Activated T-cell treated with anti-CD3 and anti-CD28 coated beads, Interleukin-2, amount 50 U/mL, for 72 hours (primary cell): Measurements from ENCODE around the gene TUBGCP4. TPM values are rescaled to one million over a fixed set of nuclear protein-coding genes. Genes with fewer than 3 reads are reported as not detected.
A peak's percentile ranks its signal among the peaks of the same experiment; 100 is the strongest.

ENCODE experiments used
- ATAC-seq, 2 donors: fragments of 150-1000 bp; cut with Tn5 transposase; replicated peaks in 1 of 2; 2 replicates each; pipeline ENCODE4 v1.10.0; 2021; ENCODE audit warnings: moderate library complexity in 2 of 2, mild to moderate bottlenecking in 1 of 2
- DNase-seq, 2 donors: peaks; one replicate each; pipeline ENCODE4 v3.0.0; 2021 to 2022; ENCODE audit warnings: mixed read lengths in 1 of 2
- H3K27ac Mint-ChIP-seq: one replicate; pipeline ENCODE4 v1.8.0; 2022; ENCODE audit warnings: mild to moderate bottlenecking, moderate library complexity, mixed read lengths
- H3K27me3 Mint-ChIP-seq: one replicate; pipeline ENCODE4 v1.8.0; 2022; ENCODE audit warnings: low read depth, mixed read lengths
- H3K36me3 Mint-ChIP-seq, 2 donors: one replicate each; pipeline ENCODE4 v1.8.0; 2022; ENCODE audit warnings: mixed read lengths in 2 of 2, mild to moderate bottlenecking in 1 of 2; ENCODE audit not compliant: insufficient read depth in 2 of 2
- H3K4me1 Mint-ChIP-seq: one replicate; pipeline ENCODE4 v1.8.0; 2022; ENCODE audit warnings: low read depth, mixed read lengths
- H3K4me3 Mint-ChIP-seq, 2 donors: one replicate each; pipeline ENCODE4 v1.8.0; 2022; ENCODE audit warnings: mild to moderate bottlenecking in 2 of 2, mixed read lengths in 2 of 2, moderate library complexity in 2 of 2
- H3K9me3 Mint-ChIP-seq, 2 donors: one replicate each; pipeline ENCODE4 v1.8.0; 2022; ENCODE audit warnings: mixed read lengths in 2 of 2
- total RNA-seq, 2 donors: library from RNA; stranded (reverse); gene quantifications; one replicate each; pipeline ENCODE4 v1.2.3, GENCODE V29; 2022

TUBGCP4 gene
- total RNA-seq, result 10 to 100 TPM; 28.0 to 28.7 TPM

- Mint-ChIP-seq H3K9me3 (peaks cover 0 to 10% of the 10 kb centered on the region in 2 donors), H3K27ac (peak within 1 kb of the TSS; percentile 95), H3K27me3 (no peaks in the 10 kb centered on the region), H3K4me1 (peaks cover 44% of the 10 kb centered on the region), H3K4me3 (peak within 1 kb of the TSS; percentile 89 to 99), H3K36me3 (peaks cover 22 to 35% of the 10 kb centered on the region in 2 donors)
- ATAC-seq (peak; percentile 90 to 94), DNase-seq (peak; percentile 85 to 90)
Measured at GRCh38 chr15:43370975-43371974, at the start of gene TUBGCP4, which contains the start of gene ZSCAN29. Gene TUBGCP4, plus strand, starts transcription at chr15:43371101. Its CDS starts 254 bp downstream, at chr15:43371355. Gene ZSCAN29, minus strand, starts transcription at chr15:43371043. Its CDS starts 1,130 bp downstream, at chr15:43369913.

- no peak overlapping the region for H3K4me3 Mint-ChIP-seq
- no peak overlapping the region for H3K27ac Mint-ChIP-seq
- peaks cover 3 to 5% of the 10 kb centered on the region in 2 donors for H3K36me3 Mint-ChIP-seq
- peak in 1 of 2 donors; percentile 25 for ATAC-seq
- no peaks in the 10 kb centered on the region for H3K9me3 Mint-ChIP-seq
- H3K4me1 Mint-ChIP-seq, result peaks cover 27% of the 10 kb centered on the region
- H3K27me3 Mint-ChIP-seq, result no peaks in the 10 kb centered on the region
- DNase-seq, result no peak
Measured at GRCh38 chr15:43325039-43325684, 45.7 kb upstream of the TUBGCP4 start.

GRCh38 chr15:43329217-43329959 lies 41.5 kb upstream of the TUBGCP4 start:
- DNase-seq, result peak in 1 of 2 donors; percentile 1
- peaks cover 6 to 19% of the 10 kb centered on the region in 2 donors for H3K36me3 Mint-ChIP-seq

GRCh38 chr15:43329960-43330779 lies 40.7 kb upstream of the TUBGCP4 start, which contains the start of gene LCMT2:
Gene LCMT2, minus strand, starts transcription at chr15:43330573. Its CDS starts 84 bp downstream, at chr15:43330489.
- H3K9me3 Mint-ChIP-seq, result no peaks in the 10 kb centered on the region
- peaks cover 6 to 19% of the 10 kb centered on the region in 2 donors for H3K36me3 Mint-ChIP-seq
- H3K27me3 Mint-ChIP-seq, result no peaks in the 10 kb centered on the region
- ATAC-seq (peak; percentile 90 to 92), DNase-seq (peak; percentile 90)
- peak within 1 kb of the TSS; percentile 93 to 99 for H3K4me3 Mint-ChIP-seq
- H3K4me1 Mint-ChIP-seq, result peaks cover 47% of the 10 kb centered on the region
- H3K27ac Mint-ChIP-seq, result peak within 1 kb of the TSS; percentile 95

More at GRCh38 chr15:43329217-43329959, 41.5 kb upstream of the TUBGCP4 start:
- Mint-ChIP-seq H3K4me1 (peaks cover 47% of the 10 kb centered on the region), H3K27me3 (no peaks in the 10 kb centered on the region), H3K4me3 (peak overlapping the region; percentile 93 to 99), H3K9me3 (no peaks in the 10 kb centered on the region), H3K27ac (peak overlapping the region; percentile 95)
- ATAC-seq, result no peak

GRCh38 chr15:43330780-43331087 lies 40.2 kb upstream of the TUBGCP4 start:
- Mint-ChIP-seq H3K4me3 (peak overlapping the region; percentile 93 to 99), H3K4me1 (peaks cover 43% of the 10 kb centered on the region), H3K36me3 (peaks cover 6 to 21% of the 10 kb centered on the region in 2 donors), H3K27me3 (no peaks in the 10 kb centered on the region), H3K27ac (peak overlapping the region; percentile 95), H3K9me3 (no peaks in the 10 kb centered on the region)
- ATAC-seq, result peak; percentile 19 to 31
- no peak for DNase-seq

- ATAC-seq (no peak), DNase-seq (no peak)
- H3K9me3 Mint-ChIP-seq, result no peaks in the 10 kb centered on the region
- H3K4me1 Mint-ChIP-seq, result no peaks in the 10 kb centered on the region
- peaks cover 0 to 2% of the 10 kb centered on the region in 2 donors for H3K36me3 Mint-ChIP-seq
- no peak overlapping the region for H3K27ac Mint-ChIP-seq
- no peak overlapping the region for H3K4me3 Mint-ChIP-seq
- no peaks in the 10 kb centered on the region for H3K27me3 Mint-ChIP-seq
Measured at GRCh38 chr15:43346305-43346704, 24.6 kb upstream of the TUBGCP4 start.

GRCh38 chr15:43347114-43347513 lies 23.8 kb upstream of the TUBGCP4 start:
- H3K27me3 Mint-ChIP-seq, result no peaks in the 10 kb centered on the region
- H3K9me3 Mint-ChIP-seq, result no peaks in the 10 kb centered on the region
- ATAC-seq (no peak), DNase-seq (no peak)
- H3K4me1 Mint-ChIP-seq, result no peaks in the 10 kb centered on the region
- no peak overlapping the region for H3K27ac Mint-ChIP-seq
- peaks cover 0 to 2% of the 10 kb centered on the region in 2 donors for H3K36me3 Mint-ChIP-seq
- H3K4me3 Mint-ChIP-seq, result no peak overlapping the region

GRCh38 chr15:43352693-43353382 lies 18.1 kb upstream of the TUBGCP4 start:
- no peak for DNase-seq
- peaks cover 0 to 3% of the 10 kb centered on the region in 2 donors for H3K36me3 Mint-ChIP-seq
- no peaks in the 10 kb centered on the region for H3K9me3 Mint-ChIP-seq
- H3K27me3 Mint-ChIP-seq, result no peaks in the 10 kb centered on the region
- no peak overlapping the region for H3K4me3 Mint-ChIP-seq
- no peak overlapping the region for H3K27ac Mint-ChIP-seq
- H3K4me1 Mint-ChIP-seq, result peaks cover 16% of the 10 kb centered on the region
- ATAC-seq, result no peak

GRCh38 chr15:43360821-43361220 lies 10.1 kb upstream of the TUBGCP4 start:
- Mint-ChIP-seq H3K4me1 (no peaks in the 10 kb centered on the region), H3K36me3 (peaks cover 47 to 68% of the 10 kb centered on the region in 2 donors), H3K9me3 (peaks cover 15 to 24% of the 10 kb centered on the region in 2 donors), H3K27me3 (no peaks in the 10 kb centered on the region), H3K27ac (no peak overlapping the region), H3K4me3 (no peak overlapping the region)
- ATAC-seq (no peak), DNase-seq (no peak)

GRCh38 chr15:43361313-43361903 lies 9.5 kb upstream of the TUBGCP4 start:
- peaks cover 53 to 74% of the 10 kb centered on the region in 2 donors for H3K36me3 Mint-ChIP-seq
- no peaks in the 10 kb centered on the region for H3K27me3 Mint-ChIP-seq
- H3K9me3 Mint-ChIP-seq, result peaks cover 15 to 27% of the 10 kb centered on the region in 2 donors
- no peak for DNase-seq
- H3K4me3 Mint-ChIP-seq, result no peak overlapping the region
- peaks cover 4% of the 10 kb centered on the region for H3K4me1 Mint-ChIP-seq
- ATAC-seq, result no peak
- H3K27ac Mint-ChIP-seq, result no peak overlapping the region

- Mint-ChIP-seq H3K9me3 (peaks cover 0 to 12% of the 10 kb centered on the region in 2 donors), H3K36me3 (peaks cover 29 to 41% of the 10 kb centered on the region in 2 donors), H3K27me3 (no peaks in the 10 kb centered on the region), H3K27ac (peak overlapping the region; percentile 95), H3K4me3 (peak overlapping the region; percentile 89 to 99), H3K4me1 (peaks cover 47% of the 10 kb centered on the region)
- ATAC-seq, result peak; percentile 46 to 70
- peak in 1 of 2 donors; percentile 3 for DNase-seq
Measured at GRCh38 chr15:43370310-43370974, 459 bp upstream of the TUBGCP4 start.
